ENCODE measurements around the gene PIK3R2.

GRCh38 chr19:18122860-18123795 lies 29.8 kb upstream of the PIK3R2 start:
- no peak for TF ChIP-seq CTCF (conservative IDR thresholded peaks at IDR 0.05; ENCODE audit: low read length)
- TF ChIP-seq EZH2phosphoT487 (IDR thresholded peaks at IDR 0.05; ENCODE audit: borderline replicate concordance, low read depth, low read length) = no peak

Measured in OCI-LY7 (cell line).